ENCODE measurements around the gene MCOLN2. TPM values are rescaled to one million over a fixed set of nuclear protein-coding genes. Genes with fewer than 3 reads are reported as not detected.

Gene MCOLN2
- total and polyA plus RNA-seq, 2 of the 13 experiments (the other 11 are each of a cell fraction or from before 2014, with no cell fraction given), result not detected

- TF ChIP-seq ZSCAN20 (CRISPR knock-in tag; IDR thresholded peaks at IDR 0.05; ENCODE audit: borderline replicate concordance) (no peak), PHB2 (IDR thresholded peaks at IDR 0.05; ENCODE audit: partially characterized antibody) (no peak), ZNF256 (CRISPR knock-in tag; conservative IDR thresholded peaks at IDR 0.05) (no peak), E2F5 (CRISPR knock-in tag; conservative IDR thresholded peaks at IDR 0.05) (no peak), STAG1 (CRISPR knock-in tag; IDR thresholded peaks at IDR 0.05) (peak; percentile 80), ZNF430 (CRISPR knock-in tag; IDR thresholded peaks at IDR 0.05) (no peak), SCMH1 (CRISPR knock-in tag; IDR thresholded peaks at IDR 0.05; ENCODE audit: borderline replicate concordance) (no peak), RAD21 (CRISPR knock-in tag; IDR thresholded peaks at IDR 0.05) (peak; percentile 51), ZNF740 (CRISPR knock-in tag; IDR thresholded peaks at IDR 0.05) (no peak), SMC3 (IDR thresholded peaks at IDR 0.05; ENCODE audit: low read length) (0 out of 2 replicates have a peak, but pooled peaks have one; percentile 29)
Observed at GRCh38 chr1:84936116-84936810, 60.6 kb downstream of the MCOLN2 start (continued).

- no peaks in the 10 kb centered on the region for H3K4me1 ChIP-seq (ENCODE audit: insufficient read depth, low read length)
- intact Hi-C loops (cut with micrococcal nuclease; ENCODE audit: unreplicated experiment), result no loop called here
- in situ Hi-C loops (cut with HindIII; ENCODE audit: extremely low pct_ligation_motif_present, low pct_unique_long_range_greater_than_20kb), result loop anchor here (10.0 kb wide), 1 partner anchor 158 kb away; no protein-coding TSS in a partner anchor
- H3K4me3 ChIP-seq (replicated peaks in 1 of 3; ENCODE audit: insufficient read depth in 1 of 3, low read depth in 2 of 3, low read length in 3 of 3), result no peak overlapping the region
- no peak overlapping the region for H2AFZ ChIP-seq (ENCODE audit: low read length)
- H3K4me2 ChIP-seq (ENCODE audit: low read depth, low read length), result no peak overlapping the region
- no peaks in the 10 kb centered on the region for H3K9me3 ChIP-seq (ENCODE audit: low read length)
- no peak for FAIRE-seq
- H3K36me3 ChIP-seq (replicated peaks in 1 of 2; ENCODE audit: control insufficient read depth in 1 of 2, insufficient read depth in 2 of 2, low read length in 2 of 2), result no peaks in the 10 kb centered on the region
- H3K27me3 ChIP-seq (ENCODE audit: control insufficient read depth in 1 of 2, insufficient read depth in 2 of 2, low read length in 2 of 2), result 0 out of 5 replicates have a peak, but pooled peaks cover 0 to 3% of the 10 kb centered on the region in 2 experiments
- no peaks in the 10 kb centered on the region for H4K20me1 ChIP-seq (ENCODE audit: insufficient read depth, low read length)
- TF ChIP-seq MNT (IDR thresholded peaks at IDR 0.05) (peak; percentile 43), THAP7 (CRISPR knock-in tag; IDR thresholded peaks at IDR 0.05) (no peak), NFRKB (IDR thresholded peaks at IDR 0.05) (no peak), MAFK (conservative IDR thresholded peaks at IDR 0.05 in 1 of 2, IDR thresholded peaks at IDR 0.05 in 1 of 2; ENCODE audit: low read length in 2 of 2) (peak; percentile 65 to 86), KLF11 (CRISPR knock-in tag; IDR thresholded peaks at IDR 0.05) (no peak), ZNF136 (CRISPR knock-in tag; IDR thresholded peaks at IDR 0.05; ENCODE audit: low read depth) (no peak), MAFF (IDR thresholded peaks at IDR 0.05; ENCODE audit: low read depth, low read length) (peak; percentile 81)
- no peak overlapping the region for H3K27ac ChIP-seq (ENCODE audit: extremely low read length, insufficient read depth, low read length)
- BruUV-seq (replicated peaks), result no TSS peak
- DNase-seq (ENCODE audit: low spot score), result no peak
- 10% methylated on average over 7 of the region's 7 CpGs for WGBS (ENCODE audit: low lambda C conversion rate)
- ATAC-seq, result no peak
- CTCF ChIA-PET (ENCODE audit: low intra/inter-chr PET ratio, low total read pairs), result no interaction called here
- POLR2A ChIA-PET, result no interaction called here
- H3K79me2 ChIP-seq (ENCODE audit: insufficient read depth, low read length), result no peaks in the 10 kb centered on the region
- no peak overlapping the region for H3K9ac ChIP-seq (ENCODE audit: insufficient read depth, low read depth, low read length)
Observed at GRCh38 chr1:84933011-84933611, 63.8 kb downstream of the MCOLN2 start.

Data from HepG2 (cell line).